Measurements from ENCODE around the gene OR10A6. TPM values are rescaled to one million over a fixed set of nuclear protein-coding genes. Genes with fewer than 3 reads are reported as not detected.

The OR10A6 gene
- total and polyA plus RNA-seq, 10 of the 15 experiments (the other 5 are each of a cell fraction or from before 2014, with no cell fraction given) = not detected

- Histone ChIP-seq H3K36me3 (ENCODE audit: control insufficient read depth in 2 of 2, insufficient read depth in 2 of 2, low read length in 1 of 2) (no peaks in the 10 kb centered on the region), H3K27ac (ENCODE audit: control insufficient read depth, insufficient read depth) (no peak overlapping the region), H3K79me2 (ENCODE audit: control insufficient read depth, insufficient read depth, low read length) (no peaks in the 10 kb centered on the region), H3K4me2 (ENCODE audit: control insufficient read depth, insufficient read depth) (peak overlapping the region; percentile 44; the same call in 1 of the 2 replicates), H4K20me1 (ENCODE audit: control insufficient read depth, insufficient read depth) (no peaks in the 10 kb centered on the region), H3K4me3 (0 out of 2 replicates have a peak overlapping the region, but pooled peaks have one; percentile 7), H3K4me1 (ENCODE audit: control insufficient read depth, insufficient read depth, low read length) (peaks cover 14% of the 10 kb centered on the region), H3K9me3 (replicated peaks; ENCODE audit: control insufficient read depth, insufficient read depth, low read length) (no peaks in the 10 kb centered on the region), H3K9ac (ENCODE audit: control insufficient read depth, insufficient read depth, low read length) (no peak overlapping the region), H2AFZ (ENCODE audit: control insufficient read depth, low read depth, low read length) (peak overlapping the region; percentile 75), H3K27me3 (replicated peaks in 1 of 2; ENCODE audit: control insufficient read depth in 2 of 2, insufficient read depth in 2 of 2, low read length in 1 of 2) (no peaks in the 10 kb centered on the region; a peak in 1 of 4 replicates)
- intact Hi-C loops (cut with micrococcal nuclease; ENCODE audit: unreplicated experiment) = loop anchor here (10.0 kb wide), 1 partner anchor 204 kb away; no protein-coding TSS in a partner anchor
- WGBS (ENCODE audit: insufficient coverage, insufficient replicate concordance, low lambda C conversion rate, missing lambda C conversion rate) = 2% methylated on average over 6 of the region's 6 CpGs
- ATAC-seq (peak; percentile 60), DNase-seq (ENCODE audit: low read depth, low spot score) (no peak), FAIRE-seq (no peak)
- peak; percentile 34; the same call in 1 of the 2 replicates for TF ChIP-seq MTA2 (IDR thresholded peaks at IDR 0.05; ENCODE audit: low read depth)
- TF ChIP-seq IKZF1 (conservative IDR thresholded peaks at IDR 0.05) = peak; percentile 20; the same call in 1 of the 2 replicates
- no peak for TF ChIP-seq NFXL1 (IDR thresholded peaks at IDR 0.05; ENCODE audit: borderline replicate concordance)
- TF ChIP-seq PKNOX1 (IDR thresholded peaks at IDR 0.05) = 0 out of 2 replicates have a peak, but pooled peaks have one; percentile 10
- peak; percentile 28 to 33; a peak in 2 of 4 replicates for TF ChIP-seq IKZF2 (IDR thresholded peaks at IDR 0.05)
- CTCF ChIA-PET = interaction anchor here (0.5 to 8.4 kb wide), 7 partner anchors 12 to 311 kb away, joined by 3 to 271 read pairs (median 4); partner anchors contain the start of gene EIF3F
- in situ Hi-C loops (cut with MboI) = loop anchor here (5.0 kb wide), 1 partner anchor 97 kb away; the partner anchor contains the start of gene EIF3F
- POLR2A ChIA-PET = interaction anchor here (5.6 kb wide), 1 partner anchor 96 kb away, joined by 29 read pairs; the partner anchor contains the start of gene EIF3F
- RAD21 ChIA-PET (ENCODE audit: unreplicated experiment) = interaction anchor here (0.8 to 8.4 kb wide), 4 partner anchors 94 to 209 kb away, joined by 3 to 161 read pairs (median 4); partner anchors contain the start of gene EIF3F
- BruUV-seq (replicated peaks) = no TSS peak
- SMC1A ChIA-PET (ENCODE audit: uncharacterized antibody, unreplicated experiment) = interaction anchor here (1.0 to 8.4 kb wide), 7 partner anchors 15 to 209 kb away, joined by 3 to 190 read pairs (median 5); partner anchors contain the start of gene EIF3F
Measured at GRCh38 chr11:7890417-7891172, 40.5 kb downstream of the OR10A6 start.

Data from GM12878 (cell line).